TTC549 (cell line): Measurements from ENCODE around the gene SRSF1.
"Not testable (repeated sequence)": the region's sequence is repeated elsewhere in the genome, so short reads cannot be mapped to it uniquely, and the experiment has no call there.

ENCODE experiments used
- FAIRE-seq: peaks from 2 replicates; lab custom pipeline; 2012; peaks lifted over from hg19 to GRCh38; lab: Jason Lieb, UNC

Gene SRSF1

DNA sequence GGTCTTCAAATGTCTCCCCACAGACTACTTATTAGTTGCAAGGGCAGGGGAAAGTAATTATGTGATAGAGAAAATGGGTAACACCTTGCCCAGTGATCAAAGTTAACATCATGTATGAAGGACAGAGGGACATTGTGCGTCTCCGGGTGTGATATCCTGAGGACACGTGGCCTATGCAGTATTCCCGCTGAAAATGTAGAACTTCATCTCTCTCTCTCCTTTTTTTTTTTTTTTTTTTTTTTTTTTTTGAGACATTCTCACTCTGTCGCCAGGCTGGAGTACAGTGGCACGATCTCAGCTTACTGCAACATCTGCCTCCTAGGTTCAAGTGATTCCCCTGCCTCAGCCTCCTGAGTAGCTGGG lies 43.9 kb downstream of the SRSF1 start:
- no peak for FAIRE-seq

DNA sequence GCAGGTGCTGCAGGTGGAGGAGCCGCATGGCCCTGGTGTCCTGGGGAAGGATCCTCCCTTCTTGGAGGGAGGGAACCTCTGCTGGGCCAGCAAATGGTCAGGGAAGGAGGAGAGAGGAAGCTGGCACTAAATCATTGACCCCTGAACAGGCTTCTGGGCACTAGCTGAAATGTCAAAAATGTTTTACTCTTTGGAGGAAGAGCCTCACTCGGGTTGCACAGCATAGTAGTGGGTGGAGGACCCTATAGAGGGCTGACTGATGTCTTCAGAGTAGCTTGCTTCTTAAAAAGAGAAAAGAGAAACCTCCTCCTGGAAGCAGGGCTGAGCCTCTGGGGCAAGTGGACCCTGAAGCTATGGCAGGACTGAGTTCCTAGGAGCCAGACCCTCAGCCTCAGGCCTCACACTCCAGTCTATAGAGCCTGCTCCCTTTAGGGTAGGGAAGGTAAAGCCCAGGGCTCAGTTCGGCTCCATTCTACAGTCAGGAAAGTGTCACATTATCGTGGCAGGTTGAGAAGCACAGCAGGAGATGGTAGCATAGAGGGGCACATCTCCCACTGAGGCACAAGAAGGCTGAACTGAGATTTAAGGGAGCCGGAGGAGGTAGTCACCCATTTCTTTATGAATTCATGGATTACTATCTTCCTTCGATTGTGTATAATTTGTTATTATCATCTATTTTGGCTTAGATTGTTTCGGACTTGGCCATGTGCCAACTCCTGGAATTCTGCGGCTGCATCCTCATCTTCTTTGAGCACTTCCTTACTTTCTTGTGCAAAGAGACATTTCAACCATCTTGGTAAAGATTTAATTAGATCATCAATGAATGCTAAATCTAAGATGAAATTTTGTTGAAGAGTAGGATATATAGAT lies 44.5 kb downstream of the SRSF1 start:
- no peak for FAIRE-seq

DNA sequence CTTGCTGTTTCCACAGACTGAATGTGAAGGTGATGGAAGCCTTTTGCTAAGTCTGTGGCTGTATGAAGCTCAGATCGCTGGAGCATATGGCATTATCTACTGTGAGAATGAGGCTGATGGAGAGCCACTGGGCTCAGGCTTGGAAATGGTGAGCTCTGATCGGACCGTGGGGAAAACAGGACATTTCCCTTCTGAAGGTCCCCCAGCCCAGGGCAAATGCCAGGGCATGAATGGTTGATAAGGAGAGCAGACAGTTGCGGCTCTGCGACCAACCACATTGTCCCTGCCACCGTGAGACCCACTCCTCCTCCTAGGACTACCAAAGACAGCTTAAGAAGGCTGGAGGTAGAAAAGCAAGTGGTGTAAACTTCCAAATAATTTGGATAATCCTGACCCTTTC lies 47.1 kb downstream of the SRSF1 start:
- no peak for FAIRE-seq

DNA sequence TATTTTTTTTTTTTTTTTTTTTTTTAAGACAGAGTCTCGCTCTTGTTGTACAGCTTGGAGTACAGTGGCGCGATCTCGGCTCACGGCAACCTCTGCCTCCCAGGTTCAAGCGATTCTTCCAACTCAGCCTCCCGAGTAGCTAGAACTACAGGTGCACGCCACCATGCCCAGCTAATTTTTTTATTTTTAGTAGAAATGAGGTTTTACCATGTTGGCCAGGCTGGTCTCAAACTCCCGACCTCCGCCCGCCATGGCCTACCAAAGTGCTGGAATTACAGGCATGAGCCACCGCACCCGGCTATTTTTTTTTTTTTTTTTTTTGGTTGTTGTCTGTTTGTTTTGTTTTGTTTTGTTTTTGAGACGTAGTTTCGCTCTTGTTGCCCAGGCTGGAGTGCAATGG lies 48.7 kb downstream of the SRSF1 start:
- not testable (repeated sequence) for FAIRE-seq

DNA sequence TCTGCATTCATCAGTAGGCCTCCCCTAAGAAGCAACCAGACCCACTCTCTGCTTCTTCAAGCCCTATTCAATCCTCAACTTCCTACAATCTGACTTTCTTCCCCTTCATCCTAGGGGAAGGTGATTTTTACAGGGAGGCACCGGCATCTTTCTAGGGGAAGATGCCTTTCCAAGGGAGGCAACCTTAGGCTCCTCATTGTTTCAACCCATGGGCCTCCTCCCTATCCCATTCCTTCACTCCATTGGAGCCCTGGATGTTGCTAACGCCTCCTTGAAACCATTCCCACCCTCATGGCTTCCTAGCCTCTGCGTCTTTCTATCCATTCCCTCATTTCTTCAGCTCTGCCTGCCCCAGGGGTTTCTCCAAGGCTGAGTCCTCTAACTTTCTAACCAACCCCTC lies 49.2 kb downstream of the SRSF1 start:
- FAIRE-seq: no peak

DNA sequence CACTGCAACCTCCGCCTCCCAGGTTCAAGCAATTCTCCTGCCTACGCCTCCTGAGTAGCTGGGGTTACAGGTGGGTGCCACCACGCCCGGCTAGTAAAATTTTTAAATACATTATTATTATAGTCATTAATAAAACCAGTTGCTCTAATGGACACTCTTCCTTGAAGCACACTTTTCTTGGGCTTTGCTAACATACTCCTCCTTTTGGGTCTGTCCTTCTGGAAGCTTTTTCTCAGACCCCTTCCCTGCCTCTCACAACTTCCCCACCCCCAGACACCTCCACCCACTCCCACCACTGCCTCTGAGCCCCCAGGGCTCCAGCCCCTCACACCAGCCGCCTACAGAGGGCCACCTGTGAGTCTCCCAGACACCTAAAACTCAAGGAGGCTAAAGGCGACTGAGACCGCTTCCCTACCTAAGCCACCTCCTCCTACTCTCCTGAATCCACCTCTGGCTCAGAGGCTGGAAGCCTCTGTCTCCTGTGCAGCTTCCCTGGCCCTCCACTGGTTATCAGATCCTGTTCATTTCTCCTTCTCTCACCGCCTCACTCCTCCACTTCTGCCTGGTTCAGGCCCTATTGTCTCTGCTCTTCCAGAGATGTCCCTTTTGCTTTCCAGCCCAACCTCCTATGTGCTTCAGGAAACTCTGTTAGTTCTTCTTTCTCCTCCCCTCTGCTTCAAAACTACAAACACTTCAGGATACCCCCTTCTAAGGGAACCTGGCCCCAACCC lies 49.8 kb downstream of the SRSF1 start:
- no peak for FAIRE-seq

DNA sequence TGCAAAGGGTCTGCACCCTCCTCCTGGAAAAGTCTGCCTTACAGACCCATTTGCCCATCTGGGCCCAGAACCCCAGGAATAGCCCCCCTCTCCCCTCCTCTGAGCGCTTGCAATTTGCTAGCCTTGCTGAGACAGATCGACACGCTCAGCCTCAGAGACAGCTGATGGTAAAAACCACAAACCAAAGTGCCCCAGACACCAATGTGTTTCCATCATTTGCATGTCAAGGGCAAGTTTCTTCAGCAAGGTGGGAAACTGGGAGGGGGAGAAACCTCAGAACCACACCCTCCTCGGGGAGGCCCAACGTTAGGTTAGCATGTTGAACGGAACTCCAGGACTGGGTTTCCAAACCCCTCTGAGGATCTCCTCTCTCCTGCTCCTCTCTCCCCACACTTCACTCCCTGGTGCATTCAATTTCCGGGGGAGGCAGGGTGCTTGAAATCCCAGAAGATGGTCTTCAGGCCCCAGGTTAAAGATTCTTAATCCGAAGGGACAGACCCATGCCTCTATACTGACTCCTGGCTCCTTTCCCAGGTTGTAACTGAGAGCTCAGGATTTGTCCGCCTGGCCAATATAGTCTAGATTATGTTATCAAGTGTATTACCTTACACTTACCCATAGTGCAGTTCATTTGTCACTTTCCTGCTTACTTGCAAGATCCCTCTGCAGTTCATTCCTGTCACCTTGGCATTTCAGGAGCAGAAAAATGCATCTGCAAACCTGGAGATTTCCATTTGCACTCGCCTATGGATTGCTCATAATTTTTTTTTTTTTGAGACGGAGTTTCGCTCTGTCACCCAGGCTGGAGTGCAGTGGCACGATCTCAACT lies 50.5 kb downstream of the SRSF1 start:
- no peak for FAIRE-seq

DNA sequence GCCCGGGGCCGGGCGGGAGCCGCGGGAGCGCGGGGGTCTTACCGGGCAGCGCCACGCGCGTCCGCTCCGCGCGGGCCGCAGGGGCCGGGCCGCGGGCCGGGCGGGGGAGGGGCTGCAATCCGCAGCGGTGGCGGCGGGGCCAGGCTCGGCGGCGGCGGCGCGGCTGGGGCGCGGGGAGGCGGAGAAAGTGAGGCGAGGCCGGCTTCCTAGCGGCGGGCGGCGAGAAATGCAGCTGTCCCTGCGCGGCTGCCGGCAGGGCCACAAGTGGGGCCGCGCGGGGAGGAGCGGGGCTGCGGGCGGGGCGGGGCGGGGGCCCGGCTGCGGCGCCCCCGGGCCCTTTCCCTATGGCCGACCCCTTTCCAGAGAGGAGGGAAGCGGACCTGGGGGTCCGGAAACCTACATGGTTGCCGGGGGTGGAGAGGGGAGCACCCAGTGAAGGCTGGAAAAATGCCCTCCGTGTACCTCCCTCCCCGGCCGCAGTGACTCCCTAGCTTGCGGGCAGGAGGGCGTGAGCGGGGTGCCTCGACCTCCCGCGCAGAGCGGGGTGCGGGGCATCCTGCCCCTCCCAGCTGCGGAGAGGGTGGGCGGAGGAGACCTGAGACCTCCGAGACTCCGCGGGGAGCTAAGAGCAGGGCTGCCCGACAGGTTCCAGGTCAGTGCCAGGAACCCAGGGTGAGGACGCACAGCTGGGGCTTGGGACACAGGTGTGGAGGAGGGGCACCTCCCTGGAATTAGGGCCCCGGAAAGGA lies 51.7 kb downstream of the SRSF1 start, which contains the start of gene CUEDC1:
Gene CUEDC1, minus strand, starts transcription at position 230 of the 749 bp plus-strand sequence. CDS start 69,848 bp downstream, outside the sequence.
- no peak for FAIRE-seq

DNA sequence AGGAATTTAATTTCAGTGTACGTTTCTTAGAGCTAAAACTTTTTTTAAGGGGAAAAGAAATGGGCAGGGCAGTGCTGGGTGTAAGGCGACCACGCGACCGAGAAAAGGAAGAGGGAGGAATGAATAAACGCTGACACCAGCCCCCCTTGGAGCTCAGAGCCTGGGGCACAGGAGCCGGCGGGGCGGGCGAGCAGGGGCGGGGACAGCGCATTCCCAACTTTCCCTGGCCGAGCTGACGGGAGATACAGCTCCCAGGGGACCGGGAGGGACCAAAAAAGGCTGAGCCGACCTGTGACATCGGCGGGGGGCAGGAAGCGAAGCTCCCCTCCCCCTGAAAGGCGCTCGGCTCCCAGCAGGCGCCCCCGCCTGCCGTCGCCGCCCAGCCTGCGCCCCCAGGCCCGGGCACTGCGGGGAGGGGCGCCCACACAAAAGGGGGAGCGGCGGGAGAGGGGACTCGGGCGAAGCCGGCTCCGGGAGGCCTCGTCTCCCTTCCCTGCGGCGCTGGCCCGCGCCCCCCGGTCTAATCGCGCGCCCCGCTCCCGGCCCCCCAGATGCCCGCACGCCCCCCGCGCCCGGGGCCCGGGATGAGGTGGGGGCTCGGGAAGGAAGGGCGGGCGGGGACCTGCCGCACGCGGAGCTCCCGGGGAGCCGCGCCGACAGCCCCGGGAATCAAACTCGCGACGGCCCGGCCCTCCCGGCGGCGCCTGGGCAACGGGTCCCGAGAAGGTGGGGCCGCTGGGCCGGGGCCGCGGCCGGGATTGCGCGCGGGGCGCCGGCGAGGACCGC lies 52.5 kb downstream of the SRSF1 start:
- no peak for FAIRE-seq

DNA sequence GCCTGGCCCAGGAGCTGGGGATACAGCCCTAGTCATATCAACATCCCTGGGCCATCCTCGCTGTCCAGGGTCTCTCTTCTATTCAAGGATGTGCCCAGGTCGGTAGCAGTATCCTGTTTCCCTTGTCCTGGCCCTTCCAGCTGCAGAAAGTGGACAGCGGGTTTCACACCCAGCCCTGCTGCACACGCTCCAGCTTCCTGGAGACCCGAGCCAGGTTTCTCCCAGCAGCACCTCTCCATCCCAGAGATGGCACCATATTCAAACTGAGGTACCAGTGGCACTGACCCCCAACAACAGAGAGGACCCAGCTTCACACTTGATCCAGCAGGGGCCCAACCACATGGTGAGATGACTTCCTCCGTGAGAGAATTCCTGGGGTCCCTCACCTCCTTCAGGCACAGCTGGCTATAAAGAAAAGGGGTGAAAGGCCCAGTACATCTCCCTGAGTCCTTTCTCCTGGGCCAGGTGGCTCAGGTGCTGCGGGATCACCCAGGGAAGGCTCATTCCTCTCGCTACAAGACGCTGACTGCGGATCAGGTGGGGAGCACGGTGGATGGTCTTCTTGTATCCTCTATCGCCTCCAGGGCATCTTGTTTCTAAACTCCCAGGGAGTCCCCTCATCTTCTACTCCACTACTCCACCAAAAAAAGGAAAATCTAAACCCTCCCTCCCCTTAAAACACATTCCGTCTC lies 53.2 kb downstream of the SRSF1 start:
- FAIRE-seq: no peak
